HepG2 (cell line): ENCODE data around the gene TSGA10. TPM values are rescaled to one million over a fixed set of nuclear protein-coding genes. Genes with fewer than 3 reads are reported as not detected.

ENCODE experiments used
- CEBPB ChIP-seq: IDR thresholded peaks from 2 replicates; pipeline ENCODE4 v1.6.1; 2011; ENCODE audit warnings: low read depth, low read length, improper control_type of control experiment, borderline replicate concordance
- CHCHD3 ChIP-seq: sonication (generic); formaldehyde crosslinking; IDR thresholded peaks from 2 replicates; pipeline ENCODE4 v1.8.0; 2022; ENCODE audit warnings: mild to moderate bottlenecking, missing genetic modification reagents, moderate library complexity
- GTF3A ChIP-seq: sonication (generic); formaldehyde crosslinking; conservative IDR thresholded peaks from 2 replicates; pipeline ENCODE4 v1.4.0; 2020; ENCODE audit warnings: mild to moderate bottlenecking, missing genetic modification reagents
- HNRNPL ChIP-seq: fragments of 200-400 bp; formaldehyde crosslinking; IDR thresholded peaks from 2 replicates; pipeline ENCODE4 v1.6.1; 2017; ENCODE audit warnings: mild to moderate bottlenecking, low read depth, low read length
- HOXA5 ChIP-seq: sonication (generic); formaldehyde crosslinking; IDR thresholded peaks from 2 replicates; pipeline ENCODE4 v1.4.0; 2020; ENCODE audit warnings: missing genetic modification reagents
- KDM5A ChIP-seq: fragments of 200-600 bp; sonication (generic); IDR thresholded peaks from 2 replicates; pipeline ENCODE4 v1.7.0; 2018; ENCODE audit warnings: antibody characterized with exemption, mild to moderate bottlenecking, low read length, borderline replicate concordance
- MIER3 ChIP-seq: IDR thresholded peaks from 2 replicates; pipeline ENCODE4 v1.6.1; 2016; ENCODE audit warnings: missing compliant biosample characterization, borderline replicate concordance
- MTF2 ChIP-seq: sonication (generic); formaldehyde crosslinking; IDR thresholded peaks from 2 replicates; pipeline ENCODE4 v1.5.0; 2020; ENCODE audit warnings: missing genetic modification reagents, borderline replicate concordance
- MXD4 ChIP-seq: IDR thresholded peaks from 2 replicates; pipeline ENCODE4 v1.6.1; 2016; ENCODE audit warnings: mild to moderate bottlenecking, missing biosample characterization, missing genetic modification reagents
- PAXIP1 ChIP-seq: sonication (generic); formaldehyde crosslinking; conservative IDR thresholded peaks from 2 replicates; pipeline ENCODE4 v1.4.0; 2020; ENCODE audit warnings: mild to moderate bottlenecking, missing genetic modification reagents, moderate library complexity
- SAP130 ChIP-seq: IDR thresholded peaks from 2 replicates; pipeline ENCODE4 v1.6.1; 2016; ENCODE audit warnings: low read depth
- STAT6 ChIP-seq: sonication (generic); formaldehyde crosslinking; IDR thresholded peaks from 2 replicates; pipeline ENCODE4 v1.4.0; 2020; ENCODE audit warnings: missing genetic modification reagents, mild to moderate bottlenecking, borderline replicate concordance
- ZBTB1 ChIP-seq: sonication (generic); formaldehyde crosslinking; IDR thresholded peaks from 2 replicates; pipeline ENCODE4 v1.4.0; 2020; ENCODE audit warnings: missing genetic modification reagents, borderline replicate concordance
- ZBTB38 ChIP-seq: sonication (generic); formaldehyde crosslinking; IDR thresholded peaks from 2 replicates; pipeline ENCODE4 v1.5.1; 2020; ENCODE audit warnings: mild to moderate bottlenecking, missing genetic modification reagents
- ZKSCAN5 ChIP-seq: sonication (generic); formaldehyde crosslinking; IDR thresholded peaks from 2 replicates; pipeline ENCODE4 v1.5.1; 2020; ENCODE audit warnings: mild to moderate bottlenecking, missing genetic modification reagents
- ZNF3 ChIP-seq: IDR thresholded peaks from 2 replicates; pipeline ENCODE4 v1.7.0; 2017; ENCODE audit warnings: inconsistent platforms
- ZNF513 ChIP-seq: sonication (generic); formaldehyde crosslinking; conservative IDR thresholded peaks from 2 replicates; pipeline ENCODE4 v1.5.0; 2020; ENCODE audit warnings: missing genetic modification reagents
- ZNF569 ChIP-seq: sonication (generic); formaldehyde crosslinking; IDR thresholded peaks from 2 replicates; pipeline ENCODE4 v1.5.0; 2020; ENCODE audit warnings: mild to moderate bottlenecking, missing genetic modification reagents, moderate library complexity, borderline replicate concordance
- polyA plus RNA-seq, 8 experiments: library from polyadenylated mRNA; depleted of rRNA in 3 of 8; stranded (reverse) in 7 of 8; unstranded in 1 of 8; fragments of >200 nt; fragmentation: Illumina TruSeq in 4 of 8; extraction: Trizol in 4 of 8; gene quantifications; 2 replicates each; pipeline versions ENCODE4 v1.2.1 to v1.2.3, GENCODE V29; 2011 to 2016; ENCODE audit warnings: low read depth in 4 of 8, missing spikeins in 1 of 8, mixed read lengths in 1 of 8; ENCODE audit not compliant: insufficient read depth in 1 of 8
- total RNA-seq, 5 experiments: library from RNA; depleted of rRNA; stranded (reverse); fragments of >200 nt; fragmentation: Illumina TruSeq; extraction: Trizol; gene quantifications; 2 replicates each; pipeline ENCODE4 v1.2.3, GENCODE V29; 2016; ENCODE audit warnings: low read depth in 1 of 5
- TF ChIP-seq, protein P1 (sequence below): IDR thresholded peaks from 2 replicates; pipeline ENCODE4 v1.6.1; 2016; ENCODE audit warnings: low read depth, borderline replicate concordance

The TSGA10 gene
- total and polyA plus RNA-seq, 2 of the 13 experiments (the other 11 are each of a cell fraction or from before 2014, with no cell fraction given) = 4.7 to 13.1 TPM

GRCh38 chr2:99154643-99155536, at the start of gene TSGA10, which contains the start of gene LIPT1 (continued):
- TF ChIP-seq PAXIP1 (CRISPR knock-in tag) = peak; percentile 85
- 0 out of 2 replicates have a peak, but pooled peaks have one; percentile 54 for TF ChIP-seq HNRNPL
- peak; percentile 98; the same call in 1 of the 2 replicates for TF ChIP-seq ZNF569 (CRISPR knock-in tag)
- TF ChIP-seq KDM5A = peak; percentile 87
- peak; percentile 99 for TF ChIP-seq SAP130
- peak; percentile 98 for TF ChIP-seq MXD4
- TF ChIP-seq STAT6 (CRISPR knock-in tag) = 0 out of 2 replicates have a peak, but pooled peaks have one; percentile 68
- TF ChIP-seq ZBTB38 = peak; percentile 98
- peak; percentile 83; the same call in 1 of the 2 replicates for TF ChIP-seq MIER3 (CRISPR knock-in tag)
- TF ChIP-seq, protein P1, sequence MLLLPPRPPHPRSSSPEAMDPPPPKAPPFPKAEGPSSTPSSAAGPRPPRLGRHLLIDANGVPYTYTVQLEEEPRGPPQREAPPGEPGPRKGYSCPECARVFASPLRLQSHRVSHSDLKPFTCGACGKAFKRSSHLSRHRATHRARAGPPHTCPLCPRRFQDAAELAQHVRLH (CRISPR knock-in tag) = peak; percentile 95; the same call in 1 of the 2 replicates
- peak; percentile 16; the same call in 1 of the 2 replicates for TF ChIP-seq ZKSCAN5 (CRISPR knock-in tag)
- no peak for TF ChIP-seq ZNF3 (CRISPR knock-in tag)
- peak; percentile 95 for TF ChIP-seq HOXA5
- no peak for TF ChIP-seq CEBPB
- TF ChIP-seq ZNF513 (CRISPR knock-in tag) = 0 out of 2 replicates have a peak, but pooled peaks have one; percentile 43
- TF ChIP-seq CHCHD3 (CRISPR knock-in tag) = 0 out of 2 replicates have a peak, but pooled peaks have one; percentile 82
- TF ChIP-seq ZBTB1 (CRISPR knock-in tag) = no peak; the same call in 1 of the 2 replicates
- no peak for TF ChIP-seq MTF2 (CRISPR knock-in tag)
- peak; percentile 96 for TF ChIP-seq GTF3A (CRISPR knock-in tag)
